A549 (cell line): ENCODE measurements around the gene RPS6KA3.

Source experiments
- CHD4 ChIP-seq: fragments of 200-600 bp; sonication (generic); IDR thresholded peaks from 2 replicates; pipeline ENCODE4 v1.6.1; 2016; ENCODE audit warnings: antibody characterized with exemption, mild to moderate bottlenecking, borderline replicate concordance
- CTCF ChIP-seq: fragments of >200 bp; sonication (Bioruptor Twin); formaldehyde crosslinking; IDR thresholded peaks from 3 replicates; pipeline ENCODE4 v1.5.1; 2016
- EP300 ChIP-seq, 2 experiments: fragments of >200 bp; sonication (Bioruptor Twin); formaldehyde crosslinking; IDR thresholded peaks; 2 replicates in 1 of 2; 3 replicates in 1 of 2; pipeline ENCODE4 v1.6.1; 2016 to 2017
- KDM1A ChIP-seq: fragments of 200-600 bp; sonication (generic); IDR thresholded peaks from 2 replicates; pipeline ENCODE4 v1.6.1; 2016; ENCODE audit warnings: low read depth, mild to moderate bottlenecking
- MAFK ChIP-seq: fragments of 450-650 bp; IDR thresholded peaks from 2 replicates; pipeline ENCODE4 v1.6.1; 2014; ENCODE audit not compliant: partially characterized antibody
- MAX ChIP-seq: IDR thresholded peaks from 2 replicates; pipeline ENCODE4 v1.6.1; 2012
- MAZ ChIP-seq: fragments of 150-350 bp; IDR thresholded peaks from 2 replicates; pipeline ENCODE4 v1.6.1; 2014; ENCODE audit warnings: antibody characterized with exemption, low read depth, low read length, borderline replicate concordance
- NFE2L2 ChIP-seq: fragments of 150-350 bp; conservative IDR thresholded peaks from 2 replicates; pipeline ENCODE4 v1.6.1; 2014; ENCODE audit warnings: low read length
- PHF8 ChIP-seq: fragments of 200-600 bp; sonication (generic); IDR thresholded peaks from 2 replicates; pipeline ENCODE4 v1.6.1; 2016; ENCODE audit warnings: low read depth, mild to moderate bottlenecking, antibody characterized with exemption, moderate library complexity, borderline replicate concordance
- POLR2A ChIP-seq: IDR thresholded peaks from 2 replicates; pipeline ENCODE4 v1.6.1; 2012; ENCODE audit warnings: mild to moderate bottlenecking, low read length
- RAD21 ChIP-seq, 2 experiments: fragments of >200 bp in 1 of 2; sonication (Bioruptor Twin) in 1 of 2; formaldehyde crosslinking in 1 of 2; IDR thresholded peaks in 1 of 2; conservative IDR thresholded peaks in 1 of 2; 2 replicates in 1 of 2; 3 replicates in 1 of 2; pipeline ENCODE4 v1.6.1; 2012 to 2018; ENCODE audit warnings: inconsistent platforms in 1 of 2

- TF ChIP-seq RAD21 (conservative IDR thresholded peaks at IDR 0.05 in 1 of 2, IDR thresholded peaks at IDR 0.05 in 1 of 2) (no peak), MAZ (no peak), CTCF (no peak), POLR2A (no peak), NFE2L2 (no peak), MAFK (no peak), MAX (no peak), CHD4 (no peak), PHF8 (no peak), EP300 (IDR thresholded peaks at IDR 0.05) (no peak), KDM1A (no peak)
Observed at GRCh38 chrX:20280938-20281337, 14.2 kb upstream of the RPS6KA3 start.
